SW480 (cell line): Measurements from ENCODE around the gene PRIM2.
"Not testable (repeated sequence)": the region's sequence is repeated elsewhere in the genome, so short reads cannot be mapped to it uniquely, and the experiment has no call there.

Source experiments
- DNase-seq: peaks from one replicate; pipeline ENCODE4 v3.0.0-alpha.2; 2016; ENCODE audit warnings: low spot score

PRIM2 gene

DNA sequence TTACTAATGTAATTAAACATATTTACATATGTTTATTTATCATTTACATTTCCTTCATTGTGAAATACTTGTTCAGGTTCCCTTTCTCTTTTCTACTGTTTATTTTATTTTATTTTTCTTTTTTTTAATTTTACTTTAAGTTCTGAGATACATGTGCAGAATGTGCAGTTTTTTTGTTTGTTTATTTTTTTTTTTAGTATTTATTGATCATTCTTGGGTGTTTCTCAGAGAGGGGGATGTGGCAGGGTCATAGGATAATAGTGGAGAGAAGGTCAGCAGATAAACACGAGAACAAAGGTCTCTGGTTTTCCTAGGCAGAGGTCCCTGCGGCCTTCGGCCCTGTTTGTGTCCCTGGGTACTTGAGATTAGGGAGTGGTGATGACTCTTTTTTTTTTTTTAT is 8.7 kb upstream of the PRIM2 start:
- DNase-seq = not testable (repeated sequence)

DNA sequence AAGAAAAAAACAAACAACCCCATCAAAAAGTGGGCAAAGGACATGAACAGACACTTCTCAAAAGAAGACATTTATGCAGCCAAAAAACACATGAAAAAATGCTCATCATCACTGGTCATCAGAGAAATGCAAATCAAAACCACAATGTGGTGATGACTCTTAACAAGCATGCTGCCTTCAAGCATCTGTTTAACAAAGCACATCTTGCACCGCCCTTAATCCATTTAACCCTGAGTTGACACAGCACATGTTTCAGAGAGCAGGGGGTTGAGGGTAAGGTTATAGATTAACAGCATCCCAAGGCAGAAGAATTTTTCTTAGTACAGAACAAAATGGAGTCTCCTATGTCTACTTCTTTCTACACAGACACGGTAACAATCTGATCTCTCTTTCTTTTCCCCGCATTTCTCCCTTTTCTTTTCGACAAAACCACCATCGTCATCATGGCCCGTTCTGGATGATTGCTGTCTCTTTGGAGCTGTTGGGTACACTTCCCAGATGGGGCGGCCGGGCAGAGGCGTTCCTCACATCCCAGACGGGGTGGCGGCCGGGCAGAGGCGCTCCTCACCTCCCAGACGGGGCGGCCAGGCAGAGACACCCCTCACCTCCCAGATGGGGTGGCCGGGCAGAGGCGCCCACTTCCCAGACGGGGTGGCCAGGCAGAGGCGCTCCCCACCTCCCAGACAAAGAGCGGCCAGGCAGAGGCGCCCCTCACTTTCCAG is 7.2 kb upstream of the PRIM2 start:
- not testable (repeated sequence) for DNase-seq

DNA sequence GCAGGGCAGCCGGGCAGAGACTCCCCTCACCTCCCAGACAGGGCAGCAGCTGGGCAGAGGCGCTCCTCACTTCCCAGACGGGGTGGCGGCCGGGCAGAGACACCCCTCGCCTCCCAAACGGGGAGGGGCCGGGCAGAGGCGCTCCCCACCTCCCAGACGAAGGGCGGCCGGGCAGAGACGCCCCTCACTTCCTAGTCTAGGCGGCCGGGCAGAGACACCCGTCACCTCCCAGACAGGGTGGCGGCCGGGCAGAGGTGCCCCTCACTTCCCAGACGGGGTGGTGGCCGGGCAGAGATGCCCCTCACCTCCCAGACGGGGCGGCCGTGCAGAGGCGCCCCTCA is 6.6 kb upstream of the PRIM2 start:
- DNase-seq = no peak

DNA sequence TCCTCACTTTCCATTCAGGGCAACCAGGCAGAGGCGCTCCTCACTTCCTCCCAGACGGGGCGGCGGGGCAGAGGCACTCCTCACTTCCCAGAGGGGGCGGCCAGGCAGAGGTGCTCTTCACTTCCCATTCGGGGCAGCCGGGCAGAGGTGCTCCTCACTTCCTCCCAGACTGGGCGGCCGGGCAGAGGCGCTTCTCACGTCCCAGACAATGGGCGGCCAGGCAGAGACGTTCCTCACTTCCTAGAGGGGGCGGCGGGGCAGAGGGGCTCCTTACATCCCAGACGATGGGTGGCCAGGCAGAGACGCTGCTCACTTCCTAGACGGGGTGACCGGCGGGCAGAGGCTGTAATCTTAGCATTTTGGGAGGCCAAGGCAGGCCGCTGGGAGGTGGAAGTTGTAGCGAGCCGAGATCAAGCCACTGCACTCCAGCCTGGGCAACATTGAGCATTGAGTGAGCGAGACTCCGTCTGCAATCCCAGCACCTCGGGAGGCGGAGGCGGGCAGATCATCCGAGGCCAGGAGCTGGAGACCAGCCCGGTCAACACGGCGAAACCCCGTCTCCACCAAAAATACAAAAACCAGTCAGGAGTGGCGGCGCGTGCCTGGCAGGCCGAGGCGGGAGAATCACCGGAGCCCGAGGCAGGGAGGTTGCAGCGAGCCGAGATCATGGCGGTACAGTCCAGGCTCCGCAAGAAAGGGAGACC is 6.0 kb upstream of the PRIM2 start:
- DNase-seq = not testable (repeated sequence)

DNA sequence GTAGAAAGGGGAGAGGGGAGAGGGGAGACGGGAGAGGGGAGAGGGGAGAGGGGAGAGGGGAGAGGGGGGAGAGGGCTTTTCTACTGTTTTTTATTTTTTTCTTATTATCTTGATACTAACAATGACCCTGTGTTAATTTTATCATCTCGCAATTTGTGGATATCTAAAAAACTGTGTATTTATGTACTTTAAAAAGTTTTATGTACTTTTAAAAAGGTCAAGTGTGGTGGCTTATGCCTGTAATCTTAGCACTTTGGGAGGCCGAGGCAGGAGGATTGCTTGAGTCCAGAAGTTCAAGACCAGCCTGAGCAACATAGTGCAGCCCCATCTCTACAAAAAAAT is 5.5 kb upstream of the PRIM2 start:
- no peak for DNase-seq

DNA sequence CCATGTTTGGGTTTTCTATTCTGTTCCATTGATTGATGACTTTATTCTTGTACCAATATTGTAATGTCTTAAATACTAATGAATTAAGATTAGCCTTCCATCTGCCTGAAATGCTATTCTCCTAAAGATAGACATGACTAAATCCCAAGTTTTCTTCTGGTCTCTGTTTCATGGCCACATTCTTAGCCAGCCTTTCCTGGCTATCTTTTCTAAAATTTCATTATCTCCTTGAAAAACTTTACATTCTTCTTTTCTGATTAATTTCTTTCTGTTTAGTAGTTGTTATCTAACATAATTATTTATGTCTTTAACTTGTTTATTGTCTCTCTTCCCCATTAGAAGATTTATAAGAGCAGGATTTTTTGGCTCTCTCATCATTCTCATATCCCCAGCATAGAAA is 4.4 kb upstream of the PRIM2 start:
- no peak for DNase-seq

DNA sequence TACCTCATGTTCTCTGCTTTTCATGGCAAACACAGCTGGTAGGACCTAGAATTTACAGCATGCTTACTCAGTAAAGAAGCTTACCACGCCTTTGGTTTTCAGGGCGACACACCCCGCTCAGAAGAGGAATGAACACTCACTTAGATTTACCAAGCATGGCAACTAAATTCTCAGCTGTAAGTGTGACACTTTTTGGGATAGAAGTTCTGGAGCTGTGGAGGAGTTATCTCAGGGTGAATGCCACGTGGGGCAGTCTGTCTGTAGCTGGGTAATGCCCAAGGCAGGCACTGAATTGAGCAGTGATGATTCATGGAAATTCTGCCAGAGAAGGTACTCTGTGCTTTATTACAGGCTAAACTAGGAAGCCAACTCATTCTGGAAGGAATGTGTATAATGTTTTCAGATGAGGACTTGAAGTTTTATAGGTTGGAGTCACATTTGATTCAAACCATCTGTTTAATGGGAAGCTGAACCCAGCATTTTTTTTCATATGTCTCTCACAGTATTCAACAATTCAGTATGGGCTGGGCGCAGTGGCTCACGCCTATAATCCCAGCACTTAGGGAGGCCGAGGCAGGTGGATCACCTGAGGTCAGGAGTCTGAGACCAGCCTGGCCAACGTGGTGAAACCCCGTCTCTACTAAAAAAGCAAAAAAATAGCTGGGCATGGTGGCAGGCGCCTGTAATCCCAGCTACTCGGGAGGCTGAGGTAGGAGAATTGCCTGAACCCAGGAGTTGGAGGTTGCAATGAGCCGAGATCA is 3.5 kb upstream of the PRIM2 start:
- peak; percentile 48 for DNase-seq

DNA sequence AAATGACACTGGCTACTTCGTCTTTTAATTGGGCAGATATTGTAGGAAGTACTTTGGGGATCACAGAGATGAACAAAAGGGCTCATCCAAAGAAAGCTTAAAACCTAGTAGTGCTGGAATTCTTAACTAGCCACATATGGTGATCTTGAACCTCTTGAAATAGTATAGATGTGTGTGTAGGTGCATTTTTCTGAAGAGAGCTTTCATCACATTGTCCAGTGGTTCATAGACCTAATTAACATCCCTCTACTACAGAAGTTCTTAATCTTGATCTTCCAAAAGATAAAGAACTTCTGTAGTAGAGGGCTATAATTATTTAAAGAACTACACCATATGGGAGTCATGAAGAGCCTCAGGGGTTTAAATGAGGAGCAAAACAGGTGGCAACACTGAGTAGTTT is 2.3 kb upstream of the PRIM2 start:
- no peak for DNase-seq

DNA sequence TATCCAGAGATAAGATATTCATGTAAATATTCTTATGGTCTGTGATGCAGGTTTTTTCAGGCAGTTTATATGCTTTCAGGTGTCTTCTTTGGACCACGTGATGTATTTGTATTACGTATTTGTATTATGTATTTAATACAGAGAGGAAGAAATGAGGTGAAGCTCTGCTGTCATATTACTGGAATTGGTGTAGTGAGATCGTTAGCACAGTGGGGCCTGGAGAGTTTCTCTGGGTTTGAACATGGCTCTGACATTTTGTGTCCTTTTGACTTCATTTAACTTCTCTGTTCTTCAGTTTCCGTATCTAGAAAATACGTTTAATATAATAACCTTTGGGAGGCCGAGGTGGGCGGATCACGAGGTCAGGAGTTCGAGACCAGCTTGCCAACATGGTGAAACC is 1.6 kb upstream of the PRIM2 start:
- DNase-seq = no peak

DNA sequence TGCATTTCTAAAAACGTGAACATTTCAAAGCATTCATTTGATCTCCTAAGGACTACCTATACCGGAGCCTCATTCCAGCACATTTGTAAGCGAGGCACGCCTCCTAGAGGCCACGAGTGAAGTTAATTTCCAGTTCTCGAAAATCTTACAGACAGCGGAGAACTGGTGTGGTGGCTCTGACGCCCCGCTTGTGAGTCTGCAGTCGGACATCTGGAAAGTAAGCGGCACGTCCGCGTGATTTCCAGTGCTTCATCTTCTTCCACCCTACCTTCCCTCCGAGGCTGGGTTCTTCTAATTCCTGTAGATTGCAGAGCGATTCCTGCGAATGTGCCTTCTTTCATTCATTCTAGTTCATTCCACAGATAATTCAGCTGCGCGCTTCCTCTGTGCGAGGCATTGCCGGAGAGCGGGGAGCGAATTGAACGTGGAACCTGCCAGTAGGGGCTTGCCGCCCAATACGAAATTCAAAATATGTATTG is 810 bp upstream of the PRIM2 start:
- peak; percentile 89 for DNase-seq

DNA sequence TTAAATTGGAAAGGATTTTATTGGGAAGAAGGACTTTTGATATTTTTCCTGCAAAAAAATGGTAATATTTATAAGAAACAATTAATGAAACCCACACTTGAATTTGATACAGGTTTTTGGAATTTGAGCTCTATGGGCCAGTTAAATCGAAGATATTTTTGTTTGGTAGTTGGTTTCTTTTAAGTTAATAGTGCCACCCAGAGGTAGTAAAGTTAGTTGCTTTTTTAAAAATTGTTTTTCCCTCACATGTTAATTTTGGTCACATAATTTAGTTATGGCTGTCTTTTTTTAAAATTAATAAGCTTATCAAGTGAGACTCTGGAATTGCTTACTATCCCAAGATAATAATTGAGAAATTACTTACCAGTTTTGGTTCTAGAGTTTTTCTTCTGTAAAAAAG is 7.1 kb downstream of the PRIM2 start:
- peak; percentile 30 for DNase-seq

DNA sequence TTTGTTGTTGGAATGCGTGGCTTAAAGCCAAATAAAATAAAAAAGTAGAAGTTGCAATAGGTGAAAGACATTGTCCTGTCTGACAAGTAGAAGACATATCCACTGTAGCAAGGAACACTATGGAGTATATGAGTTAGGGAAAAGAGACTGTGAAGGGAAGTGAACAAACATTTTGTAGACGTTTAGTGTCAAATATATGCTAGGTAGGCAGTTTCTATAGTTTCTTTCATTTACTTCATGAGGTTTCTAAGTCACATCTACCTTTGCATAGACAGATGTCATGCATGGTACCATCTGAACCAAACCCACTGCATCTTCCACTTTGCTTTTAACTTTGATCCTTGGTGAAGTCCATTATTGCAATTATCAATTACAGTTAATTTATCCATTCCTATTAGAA is 9.9 kb downstream of the PRIM2 start:
- no peak for DNase-seq

DNA sequence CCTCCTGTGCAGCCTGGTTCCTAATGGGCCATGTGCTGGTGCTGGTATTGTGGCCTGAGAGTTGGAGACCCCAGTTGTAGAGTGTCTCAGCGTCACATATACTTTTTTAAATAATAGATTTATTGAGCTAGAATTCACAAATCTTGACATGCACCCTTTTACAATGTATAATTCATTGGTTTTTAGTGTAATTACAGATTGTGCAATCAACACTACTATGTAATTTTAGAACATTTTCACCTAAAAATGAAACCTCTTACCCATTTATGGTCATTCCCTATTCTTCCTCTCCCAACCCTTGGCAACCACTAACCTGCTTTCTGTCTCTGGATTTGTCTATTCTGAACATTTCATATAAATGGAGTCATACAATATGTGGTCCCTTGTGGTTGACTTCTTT is 10.6 kb downstream of the PRIM2 start:
- DNase-seq = no peak

DNA sequence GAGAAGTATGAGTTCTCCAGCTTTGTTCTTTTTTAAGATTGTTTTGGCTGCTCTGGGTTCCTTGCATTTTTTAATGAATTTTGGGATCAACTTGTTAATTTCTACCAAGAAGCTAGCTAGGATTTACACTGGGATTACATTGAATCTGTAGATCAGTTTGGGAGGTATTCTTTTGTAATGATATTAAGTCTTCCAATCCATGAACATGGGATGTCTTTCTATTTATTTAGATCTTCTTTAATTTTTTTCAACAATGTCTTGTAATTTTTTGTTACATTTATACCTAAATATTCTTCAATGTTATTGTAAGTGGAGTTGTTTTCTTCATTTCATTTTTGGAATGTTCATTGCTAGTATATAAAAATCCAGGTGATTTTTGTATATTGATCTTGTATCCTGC is 12.5 kb downstream of the PRIM2 start:
- no peak for DNase-seq

DNA sequence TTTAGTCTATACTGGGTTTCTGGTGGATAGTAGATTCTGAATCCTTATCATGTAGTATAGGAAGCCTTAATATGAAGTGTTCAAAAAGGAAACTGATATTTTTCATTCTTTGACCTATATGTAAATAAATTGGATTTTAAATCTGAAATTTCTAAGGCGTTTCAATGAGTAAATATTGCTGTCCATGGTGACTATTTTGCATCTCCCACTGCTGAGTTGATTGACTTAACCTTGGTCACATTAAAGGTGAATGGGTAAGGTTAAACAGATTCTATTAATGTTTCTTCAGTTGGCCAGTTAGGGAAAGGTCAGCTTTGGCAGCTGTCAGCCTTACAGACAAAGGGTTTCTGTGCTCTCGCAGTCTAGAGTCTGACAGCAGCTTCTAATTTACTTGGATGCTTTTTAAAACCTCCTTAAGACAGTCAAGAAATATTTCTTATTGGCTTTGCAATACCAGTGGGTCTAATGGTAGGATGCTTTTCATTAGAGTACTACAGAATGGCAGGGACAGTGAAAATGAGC is 24.8 kb downstream of the PRIM2 start:
- DNase-seq = no peak

DNA sequence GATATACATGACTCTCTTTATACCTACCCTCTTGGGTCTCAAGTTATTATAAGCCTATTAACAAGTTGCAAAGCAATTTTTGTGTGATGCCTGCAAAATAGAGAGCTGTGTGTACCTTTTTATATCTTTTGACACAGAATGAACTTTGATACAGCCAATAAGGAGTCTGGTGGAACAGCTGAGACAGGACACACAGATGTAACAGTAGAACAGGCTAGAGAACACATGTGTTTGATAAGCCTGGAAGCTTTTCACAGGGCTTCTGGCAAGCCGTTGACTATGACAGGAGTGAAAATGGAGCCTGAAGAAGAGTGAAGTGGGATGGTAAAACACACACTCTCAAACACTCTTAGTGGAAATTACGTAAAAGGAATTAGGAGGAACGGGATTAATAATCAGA is 25.9 kb downstream of the PRIM2 start:
- DNase-seq = not testable (repeated sequence)

DNA sequence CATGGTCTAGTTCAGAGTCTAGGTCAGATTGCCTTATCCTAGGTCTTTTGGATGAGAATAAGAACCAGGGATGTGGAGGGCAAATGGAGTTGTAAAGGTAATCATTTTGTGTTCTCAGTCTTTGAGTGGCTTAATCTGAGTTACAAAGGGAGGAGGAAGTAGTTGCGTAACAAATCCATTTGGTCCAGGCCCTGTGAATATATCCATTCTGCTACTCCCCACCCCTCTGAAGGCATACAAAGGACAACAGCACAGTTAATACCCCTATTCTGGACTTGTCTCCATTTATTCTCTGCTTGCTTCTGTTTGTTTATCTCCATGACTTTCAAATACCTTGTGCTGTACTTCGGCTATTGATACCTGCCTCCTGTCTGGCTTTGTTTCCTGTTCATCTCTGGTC is 29.3 kb downstream of the PRIM2 start:
- DNase-seq = not testable (repeated sequence)

DNA sequence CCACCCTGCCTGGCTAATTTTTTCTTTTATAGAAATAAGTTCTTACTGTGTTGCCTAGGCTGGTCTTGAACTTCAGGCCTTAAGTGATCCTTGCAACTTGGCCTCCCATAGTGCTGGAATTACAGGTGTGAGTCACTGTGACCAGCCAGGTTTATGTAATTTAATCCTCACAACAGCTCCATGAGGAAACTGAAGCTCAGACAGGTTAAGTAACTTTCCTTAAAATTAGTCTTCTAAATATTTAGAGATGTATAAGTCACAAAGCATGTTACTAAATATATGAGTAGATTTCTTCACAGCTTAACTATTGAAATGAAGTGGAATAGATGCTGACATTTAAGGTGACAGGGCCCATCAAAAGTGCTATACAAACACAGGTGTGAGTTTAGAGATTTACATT is 30.2 kb downstream of the PRIM2 start:
- not testable (repeated sequence) for DNase-seq

DNA sequence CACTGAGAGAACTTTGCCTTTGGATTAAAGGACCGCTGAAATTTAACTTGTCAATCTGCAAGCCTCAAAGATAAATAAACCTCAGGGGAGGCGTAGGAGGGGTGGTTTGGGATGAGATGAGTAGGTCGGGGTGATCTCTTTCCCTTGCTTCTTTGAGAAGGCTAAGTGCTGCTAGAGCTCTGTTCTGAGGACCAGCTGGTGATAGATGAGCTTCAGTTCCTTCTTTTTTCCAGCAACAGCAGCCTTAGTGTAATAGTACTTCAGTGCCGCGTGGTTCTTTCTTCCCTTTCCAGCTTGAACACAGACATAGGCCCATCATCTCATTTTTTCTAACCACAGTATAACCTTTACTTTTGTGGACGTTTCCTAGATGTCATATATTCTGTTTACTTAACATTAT is 33.0 kb downstream of the PRIM2 start:
- not testable (repeated sequence) for DNase-seq

DNA sequence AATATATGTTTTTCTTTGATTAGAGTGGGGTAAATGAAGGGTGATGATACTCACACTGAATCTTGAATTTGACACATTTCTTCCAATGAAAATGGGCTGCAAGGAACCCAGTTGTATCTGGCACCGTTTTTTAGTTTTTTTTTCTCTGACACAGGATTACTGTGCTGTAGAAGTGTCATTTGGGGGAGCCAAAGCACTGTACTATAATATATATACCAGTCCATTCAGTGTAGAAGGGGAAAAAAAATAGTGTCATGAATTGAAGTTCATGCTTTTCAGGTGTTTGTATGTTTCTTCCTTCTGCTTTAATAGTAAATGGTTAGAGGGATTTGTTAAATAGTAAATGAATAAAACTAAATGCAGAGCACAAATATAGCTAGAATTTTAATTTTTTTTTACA is 35.2 kb downstream of the PRIM2 start:
- not testable (repeated sequence) for DNase-seq

DNA sequence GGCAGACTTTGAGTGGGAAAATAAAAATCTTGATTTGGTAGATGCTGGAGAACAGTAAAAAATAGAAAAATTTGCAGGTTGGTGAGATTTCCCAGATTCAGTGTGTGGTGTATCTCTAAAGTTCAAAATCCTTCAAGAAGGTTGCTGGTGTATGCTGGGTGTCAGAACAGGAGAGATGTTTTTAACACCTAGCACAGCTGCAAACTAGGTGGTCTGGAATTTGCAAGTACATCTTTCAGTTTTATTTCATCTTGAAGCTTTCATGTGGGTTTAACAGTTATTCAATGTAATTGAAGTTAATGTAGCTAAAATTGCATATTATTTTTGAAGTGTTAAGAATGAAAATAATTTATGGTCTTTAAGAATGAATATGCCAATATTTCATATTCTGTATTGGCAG is 40.9 kb downstream of the PRIM2 start:
- DNase-seq = not testable (repeated sequence)

DNA sequence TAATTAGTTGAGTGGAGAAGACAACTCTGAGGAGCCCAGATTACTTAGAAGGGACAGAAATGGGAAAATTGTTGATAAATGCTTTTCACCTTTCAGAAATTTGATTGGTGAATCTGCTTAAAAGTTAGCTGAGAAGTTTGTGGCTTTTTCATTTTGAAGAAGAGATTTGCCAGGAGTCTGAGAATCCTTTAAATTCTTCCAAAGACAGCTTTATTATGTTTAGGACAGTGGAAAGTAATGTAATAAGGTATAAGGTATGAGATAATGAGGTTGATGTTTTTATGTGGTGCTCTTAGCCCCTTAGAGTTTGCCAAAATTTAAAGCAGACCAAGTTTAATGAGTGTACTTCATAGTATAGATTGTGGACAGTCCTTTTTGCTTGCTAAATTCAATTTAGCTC is 42.3 kb downstream of the PRIM2 start:
- not testable (repeated sequence) for DNase-seq

DNA sequence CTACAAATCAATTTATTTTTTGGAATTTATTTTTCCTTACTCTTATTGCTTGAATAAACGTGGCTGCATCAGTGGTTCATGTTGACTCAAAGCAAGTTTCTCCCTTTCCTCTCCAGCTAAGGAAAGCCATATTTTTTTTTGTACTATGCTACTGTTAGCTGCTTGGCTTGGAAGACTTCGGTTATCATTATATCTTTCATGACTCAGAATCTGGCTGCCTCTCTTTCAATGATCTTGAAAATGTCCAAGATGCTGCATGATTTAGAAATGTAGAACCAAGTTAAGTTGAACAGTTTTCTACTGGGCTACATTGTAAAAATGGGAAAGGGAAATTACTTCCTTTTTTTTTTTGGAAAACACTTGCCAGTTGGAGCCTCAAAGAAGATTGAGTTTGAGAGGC is 44.9 kb downstream of the PRIM2 start:
- DNase-seq = not testable (repeated sequence)
